Mucosa of descending colon (tissue), 3 donors: ENCODE measurements around the gene LRRC23. TPM values are rescaled to one million over a fixed set of nuclear protein-coding genes. Genes with fewer than 3 reads are reported as not detected.
"Not testable (repeated sequence)": the region's sequence is repeated elsewhere in the genome, so short reads cannot be mapped to it uniquely, and the experiment has no call there.

Experiments used
- ATAC-seq: fragments of 200-7000 bp; cut with Tn5 transposase; one replicate; pipeline ENCODE4 v1.9.1; 2020; ENCODE audit warnings: mild to moderate bottlenecking, moderate library complexity
- DNase-seq, 3 donors: peaks; one replicate each; pipeline ENCODE4 v3.0.0-alpha.2; 2020
- H3K36me3 ChIP-seq: fragments of 200-600 bp; one replicate; pipeline ENCODE4 v1.8.0; 2021; ENCODE audit warnings: low read depth, mild to moderate bottlenecking
- H3K4me1 ChIP-seq: fragments of 200-600 bp; one replicate; pipeline ENCODE4 v1.8.0; 2021; ENCODE audit warnings: low read depth, mild to moderate bottlenecking
- H3K4me3 ChIP-seq: fragments of 200-600 bp; one replicate; pipeline ENCODE4 v1.8.0; 2021; ENCODE audit warnings: mild to moderate bottlenecking
- H3K9me3 ChIP-seq: fragments of 200-600 bp; one replicate; pipeline ENCODE4 v1.8.0; 2021; ENCODE audit warnings: mild to moderate bottlenecking
- CTCF ChIP-seq: fragments of 200-600 bp; IDR thresholded peaks from one replicate; pipeline ENCODE4 v1.8.0; 2022; ENCODE audit warnings: antibody characterized with exemption, mild to moderate bottlenecking
- intact Hi-C, 2 donors: fragments of 100-400 bp; cut with DNase I in 1 of 2; cut with micrococcal nuclease in 1 of 2; formaldehyde crosslinking; loops; one replicate each; pipeline versions ENCODE4 v1.11.0 to v1.11.1; 2022; cut with DNase I, micrococcal nuclease
- total RNA-seq, 3 donors: library from RNA; stranded (reverse); fragmentation: NEBNext Ultra II Directional in 2 of 3; extraction: Animal tissue kit (Norgen Biotek cat#: 25700) in 2 of 3; gene quantifications; one replicate each; pipeline versions ENCODE4 v1.2.1 to v1.2.4, GENCODE V29; 2021 to 2023
- donor health status: DM: no; HTN: no; CAD: no; lungs with moderate emphysema.
- donor health status: DM: no; HTN: no; CAD: no.
- donor health status: DM: no; HTN: yes; CAD: no.

Gene LRRC23
- total RNA-seq, 3 donors from 2014 or later: 4.7 to 11.8 (median 4.9) TPM

DNA sequence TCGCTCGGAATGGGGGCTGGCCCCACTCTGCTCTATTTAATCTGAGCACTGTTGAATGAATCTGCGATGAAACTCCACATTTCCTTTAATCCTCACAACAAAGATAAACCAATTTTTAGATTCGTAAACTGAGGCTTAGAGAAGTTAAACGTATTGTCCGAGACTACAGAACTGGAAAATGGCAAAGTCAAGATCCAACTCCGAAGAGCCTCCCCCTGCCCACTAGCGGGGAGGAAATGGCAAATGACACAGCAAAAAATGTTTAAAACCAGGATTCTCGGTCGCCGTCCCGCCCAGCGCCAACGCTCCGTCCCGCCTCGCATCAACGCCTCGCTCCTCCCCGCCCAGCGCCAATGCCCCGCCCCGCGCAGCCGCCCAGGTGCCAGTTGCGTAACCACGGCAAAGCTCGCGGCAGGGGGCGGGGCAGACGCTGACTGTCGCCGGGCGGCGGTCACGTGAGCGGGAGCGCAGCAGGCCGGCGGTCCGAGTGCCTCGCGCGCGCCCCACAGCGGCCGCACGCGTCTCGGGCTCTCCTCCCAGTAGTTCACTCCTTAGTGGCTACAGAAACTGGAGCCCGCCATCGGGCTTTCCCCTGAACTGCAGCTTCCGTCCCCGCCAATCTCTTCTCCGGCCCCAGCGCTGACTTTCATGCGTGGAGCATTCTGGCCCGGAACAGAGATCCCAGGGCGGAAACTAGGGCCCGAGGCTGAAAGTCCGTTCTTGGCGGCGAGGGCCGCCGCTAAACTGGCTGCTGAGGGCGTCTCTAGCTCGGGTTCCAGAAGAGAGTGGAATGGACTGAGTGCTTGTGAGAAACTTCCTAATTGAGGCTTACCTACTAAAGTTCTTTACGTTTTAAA lies 13.6 kb upstream of the LRRC23 start:
- peak overlapping the region; percentile 25 for H3K4me3 ChIP-seq
- no peaks in the 10 kb centered on the region for H3K36me3 ChIP-seq
- no peaks in the 10 kb centered on the region for H3K4me1 ChIP-seq
- intact Hi-C loops: no loop called here
- TF ChIP-seq CTCF: peak; percentile 94
- ATAC-seq (peak; percentile 99), DNase-seq (peak; percentile 99)
- no peaks in the 10 kb centered on the region for H3K9me3 ChIP-seq

DNA sequence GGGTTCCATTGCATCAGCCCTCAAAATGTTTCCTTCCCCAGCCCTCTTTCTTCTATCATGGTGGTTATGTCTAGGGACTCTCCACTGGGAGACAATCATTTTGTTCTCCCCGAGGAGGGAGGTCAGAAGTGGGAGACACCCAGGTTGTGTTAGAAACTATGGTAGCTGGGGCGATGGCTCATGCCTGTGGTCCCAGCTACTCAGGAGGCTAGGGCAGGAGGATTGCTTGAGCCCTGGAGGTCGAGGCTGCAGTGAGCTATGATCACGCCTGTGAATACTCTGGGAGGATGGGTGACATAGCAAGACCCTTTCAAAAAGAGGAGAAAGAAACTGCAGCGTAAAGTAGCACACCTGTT lies 13.0 kb upstream of the LRRC23 start:
- TF ChIP-seq CTCF: no peak
- Histone ChIP-seq H3K4me3 (no peak overlapping the region), H3K36me3 (no peaks in the 10 kb centered on the region), H3K4me1 (no peaks in the 10 kb centered on the region), H3K9me3 (no peaks in the 10 kb centered on the region)
- ATAC-seq (peak; percentile 3), DNase-seq (no peak)
- intact Hi-C loops: no loop called here

DNA sequence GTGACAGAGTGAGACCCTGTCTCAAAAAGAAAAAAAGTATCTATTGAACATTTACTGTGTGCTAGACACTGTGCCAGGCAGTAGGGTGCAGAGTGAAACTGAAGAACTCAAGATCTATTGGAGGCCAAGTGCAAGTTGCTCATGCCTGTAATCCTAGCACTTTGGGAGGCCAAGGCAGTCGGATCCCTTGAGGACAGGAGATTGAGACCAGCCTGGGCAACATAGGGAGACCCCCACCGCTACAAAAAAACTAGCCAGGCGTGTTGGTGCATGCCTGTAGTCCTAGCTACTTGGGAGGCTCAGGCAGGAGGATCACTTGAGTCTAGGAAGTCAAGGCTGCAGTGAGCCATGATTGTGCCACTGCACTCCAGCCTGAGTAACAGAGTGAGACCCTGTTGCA lies 11.9 kb upstream of the LRRC23 start:
- DNase-seq, ATAC-seq, H3K4me3 ChIP-seq, H3K36me3 ChIP-seq, intact Hi-C loops, H3K4me1 ChIP-seq, H3K9me3 ChIP-seq: not testable (repeated sequence)

GRCh38 chr12:6894321-6894720 lies 10.3 kb upstream of the LRRC23 start:
- Histone ChIP-seq H3K4me3 (no peak overlapping the region), H3K36me3 (no peaks in the 10 kb centered on the region), H3K9me3 (no peaks in the 10 kb centered on the region), H3K4me1 (peaks cover under 1% of the 10 kb centered on the region)
- no peak for ATAC-seq
- intact Hi-C loops: no loop called here
- no peak for DNase-seq
- TF ChIP-seq CTCF: no peak

DNA sequence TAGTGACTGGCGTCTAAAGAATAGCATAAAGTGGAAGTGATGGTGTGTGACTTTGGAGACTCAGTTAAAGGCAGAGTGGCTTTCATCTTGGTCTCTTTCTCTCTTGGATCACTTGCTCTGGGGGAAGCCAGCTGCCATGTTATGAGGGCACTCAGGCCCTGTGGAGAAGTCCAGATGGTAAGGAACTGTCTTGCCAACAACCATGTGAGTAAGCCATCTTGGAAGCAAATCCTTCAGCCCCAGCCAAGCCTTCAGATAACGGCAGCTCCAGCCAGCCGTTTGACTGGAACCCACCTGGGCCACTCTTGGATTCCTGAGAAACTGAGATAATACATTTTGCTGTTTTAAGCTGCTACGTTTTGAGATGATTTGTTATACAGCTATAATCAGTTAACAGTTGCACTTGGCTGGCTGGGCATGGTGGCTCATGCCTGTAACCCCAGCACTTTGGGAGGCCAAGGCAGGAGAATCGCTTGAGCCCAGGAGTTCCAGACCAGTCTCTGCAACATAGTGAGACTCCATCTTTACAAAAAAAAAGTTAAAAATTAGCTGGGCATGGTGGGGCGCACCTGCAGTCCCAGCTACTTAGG lies 7.7 kb upstream of the LRRC23 start:
- intact Hi-C loops: no loop called here
- Histone ChIP-seq H3K36me3 (no peaks in the 10 kb centered on the region), H3K4me3 (no peak overlapping the region), H3K9me3 (no peaks in the 10 kb centered on the region), H3K4me1 (peaks cover 13% of the 10 kb centered on the region)
- ATAC-seq (no peak), DNase-seq (no peak)
- TF ChIP-seq CTCF: no peak

GRCh38 chr12:6899427-6899826 lies 5.2 kb upstream of the LRRC23 start:
- intact Hi-C loops: no loop called here
- DNase-seq: no peak
- Histone ChIP-seq H3K9me3 (no peaks in the 10 kb centered on the region), H3K36me3 (no peaks in the 10 kb centered on the region), H3K4me3 (no peak overlapping the region), H3K4me1 (peaks cover 16% of the 10 kb centered on the region)
- no peak for ATAC-seq
- TF ChIP-seq CTCF: no peak
